ENCODE results near the gene PDE8B.

DNA sequence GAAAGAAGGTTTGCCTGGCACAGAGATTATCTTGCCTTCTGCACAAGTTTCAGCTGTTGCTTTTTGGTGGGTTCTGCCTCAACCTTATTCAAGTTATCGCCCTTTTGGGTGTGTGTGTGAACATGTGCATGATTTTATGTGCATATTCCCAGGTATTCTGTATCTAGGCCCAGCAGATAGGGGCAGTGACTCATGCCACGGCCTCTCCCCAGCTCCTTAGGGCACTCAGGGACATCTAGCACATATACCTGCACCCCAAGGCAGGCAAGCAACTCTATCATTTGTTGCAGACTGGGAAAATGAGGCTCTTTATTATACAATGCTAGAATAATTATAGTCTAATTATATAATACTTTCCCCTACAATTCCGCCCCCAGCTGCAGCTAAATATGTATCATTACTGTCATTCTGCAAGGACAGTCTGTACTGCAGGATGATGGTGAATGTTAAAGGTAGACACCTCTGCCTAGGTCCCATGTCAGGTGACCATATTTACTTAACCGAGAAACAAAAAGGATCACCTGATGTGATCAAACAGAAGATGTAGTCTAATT, 128.9 kb downstream of the PDE8B start:
- no peak for TF ChIP-seq CTCF (IDR thresholded peaks at IDR 0.05)
- TF ChIP-seq TAF1 (IDR thresholded peaks at IDR 0.05; ENCODE audit: borderline replicate concordance, low read depth, low read length): no peak
- TF ChIP-seq POLR2AphosphoS5 (IDR thresholded peaks at IDR 0.05; ENCODE audit: low read depth, low read length): no peak
- TF ChIP-seq RAD21 (IDR thresholded peaks at IDR 0.05; ENCODE audit: low read length): no peak

All from SK-N-SH (cell line).